Activated CD8-positive, alpha-beta memory T cell treated with anti-CD3 and anti-CD28 coated beads, Interleukin-2, amount 50 U/mL, for 48 hours (primary cell): ENCODE data around the gene OCIAD2.
"Not testable (repeated sequence)": the region's sequence is repeated elsewhere in the genome, so short reads cannot be mapped to it uniquely, and the experiment has no call there.

Experiments
- DNase-seq: peaks from one replicate; pipeline ENCODE4 v3.0.0-alpha.2; 2020

Gene OCIAD2

GRCh38 chr4:48905363-48906015 lies 1.1 kb downstream of the OCIAD2 start:
- no peak for DNase-seq

DNA sequence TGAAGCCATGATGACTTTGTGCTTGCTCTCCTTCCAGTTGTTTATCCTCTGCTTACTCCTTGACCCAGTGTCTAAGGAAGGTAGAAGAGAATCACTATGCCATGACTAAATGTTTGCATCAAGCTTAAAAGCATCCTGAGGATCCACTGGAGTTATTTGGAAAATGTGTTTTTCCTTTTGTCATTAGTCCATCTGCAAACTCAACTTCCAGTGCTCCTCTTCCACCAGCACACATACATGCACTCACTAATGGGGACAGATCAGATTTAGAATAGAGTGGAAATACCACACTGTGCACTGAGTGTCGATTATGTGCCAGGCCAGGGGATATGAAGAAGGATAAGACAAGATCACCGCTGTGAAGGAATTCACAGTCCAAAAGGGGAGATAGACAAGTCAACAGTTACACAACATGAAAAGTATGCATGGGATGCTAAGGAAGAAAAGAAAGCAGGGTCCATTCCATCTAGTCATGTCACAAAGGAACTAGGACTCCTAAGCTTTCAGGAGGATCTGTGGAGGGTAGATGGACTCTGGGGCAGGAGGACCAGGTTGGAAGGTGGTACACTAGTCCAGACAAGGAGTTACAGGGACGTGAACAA lies 1.9 kb downstream of the OCIAD2 start:
- DNase-seq = no peak

- no peak for DNase-seq
These were observed 2.5 kb downstream of the OCIAD2 start for GRCh38 chr4:48904101-48904500.

DNA sequence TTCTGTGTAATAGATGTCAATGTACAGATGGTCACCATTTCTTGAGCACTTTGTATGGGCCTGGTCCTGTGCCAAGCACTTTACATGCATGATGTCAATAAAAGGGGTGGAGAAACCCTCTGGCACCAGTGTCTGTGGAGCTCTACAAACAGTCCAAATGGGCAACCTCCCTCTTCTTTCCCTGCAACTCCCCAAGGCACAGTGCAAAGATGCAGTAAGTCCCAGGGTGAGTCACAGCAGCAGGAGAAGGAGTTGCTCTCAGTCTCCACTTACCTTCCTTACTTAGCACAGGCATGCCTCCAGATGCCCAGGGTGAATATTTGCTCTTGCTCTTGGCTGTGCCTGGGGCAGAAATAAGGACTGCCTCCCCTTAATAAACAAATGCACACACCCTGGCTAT lies 4.3 kb downstream of the OCIAD2 start:
- DNase-seq = no peak

DNA sequence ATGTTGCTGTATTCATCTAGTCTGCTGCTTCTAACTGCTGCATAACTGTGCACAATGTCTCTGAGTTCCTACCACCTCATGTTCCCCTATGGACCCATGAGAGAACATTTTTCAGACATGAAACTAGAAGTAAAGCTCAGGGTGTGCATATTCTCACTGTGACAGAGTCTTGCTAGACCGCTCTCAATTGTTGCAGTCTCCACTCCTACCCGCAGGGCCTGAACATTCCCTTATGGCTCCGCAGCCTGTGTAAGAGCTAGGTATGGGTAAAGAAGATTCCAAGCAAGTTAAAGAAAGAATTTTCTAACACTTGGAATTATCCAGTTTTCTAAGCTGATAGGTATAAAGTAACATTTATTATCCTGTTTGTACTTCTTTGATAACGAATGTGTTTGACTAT lies 5.4 kb downstream of the OCIAD2 start:
- no peak for DNase-seq

DNA sequence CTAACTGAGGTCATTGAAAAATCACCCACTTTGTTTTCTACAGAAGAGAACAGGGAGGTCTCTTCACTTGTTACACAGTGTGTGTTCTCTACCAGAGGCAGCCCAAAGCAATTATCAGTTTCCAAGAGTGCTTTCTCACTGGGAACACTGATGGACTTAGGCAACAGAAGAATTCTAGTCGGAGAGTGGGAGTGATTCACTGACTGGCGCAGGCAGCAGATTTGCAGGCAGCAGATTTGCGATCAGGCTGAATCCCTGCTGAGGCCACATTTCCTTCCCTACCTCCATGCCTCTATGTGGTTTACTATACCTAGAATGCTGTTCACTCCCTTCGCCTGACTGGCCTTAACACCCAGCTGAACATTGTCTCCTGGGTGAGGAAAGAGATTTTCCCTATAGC lies 6.6 kb downstream of the OCIAD2 start:
- DNase-seq = no peak

GRCh38 chr4:48899432-48899749 lies 7.2 kb downstream of the OCIAD2 start:
- DNase-seq = no peak

DNA sequence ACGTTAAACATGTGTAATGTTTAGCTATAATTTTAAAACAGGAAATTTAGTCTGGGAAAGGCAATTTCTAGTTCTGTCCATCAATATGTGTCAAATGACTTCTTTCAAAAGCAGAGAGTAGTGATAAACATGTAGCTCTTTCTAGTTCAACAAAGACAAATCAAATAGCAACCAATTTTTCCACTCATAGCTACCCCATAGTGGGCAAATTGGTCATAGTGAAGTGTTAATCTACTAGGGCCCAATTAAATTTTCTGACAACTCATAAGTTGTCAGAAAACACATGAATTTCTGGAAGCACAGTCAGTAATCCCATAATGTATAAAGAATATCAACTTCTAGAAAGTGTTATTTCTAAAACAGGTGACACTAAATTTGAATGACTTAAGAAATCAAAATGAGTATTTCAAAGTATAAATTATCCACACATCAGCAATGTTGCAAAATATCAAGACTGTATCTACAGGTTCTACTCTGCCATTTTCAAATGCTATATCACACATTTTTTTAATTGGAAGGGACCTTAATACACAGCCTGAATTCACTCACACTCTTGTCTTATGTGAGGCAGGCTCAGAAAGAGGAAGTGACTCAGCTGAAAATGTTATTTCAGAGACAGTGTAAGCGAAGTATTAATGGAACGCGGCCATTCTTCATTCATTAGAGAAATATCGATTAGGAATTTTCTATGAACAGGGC lies 7.7 kb downstream of the OCIAD2 start:
- DNase-seq = no peak

GRCh38 chr4:48896845-48897244 lies 9.7 kb downstream of the OCIAD2 start:
- DNase-seq = no peak

GRCh38 chr4:48891028-48891619 lies 15.4 kb downstream of the OCIAD2 start:
- no peak for DNase-seq

DNA sequence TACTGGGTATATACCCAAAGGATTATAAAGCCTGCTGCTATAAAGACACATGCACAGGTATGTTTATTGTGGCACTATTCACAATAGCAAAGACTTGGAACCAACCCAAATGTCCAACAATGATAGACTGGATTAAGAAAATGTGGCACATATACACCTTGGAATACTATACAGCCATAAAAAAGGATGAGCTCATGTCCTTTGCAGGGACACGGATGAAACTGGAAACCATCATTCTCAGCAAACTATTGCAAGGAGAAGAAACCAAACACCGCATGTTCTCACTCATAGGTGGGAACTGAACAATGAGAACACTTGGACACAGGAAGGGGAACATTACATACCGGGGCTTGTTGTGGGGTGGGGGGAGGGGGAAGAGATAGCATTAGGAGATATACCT lies 16.8 kb downstream of the OCIAD2 start:
- DNase-seq = not testable (repeated sequence)

GRCh38 chr4:48881646-48882045 lies 24.9 kb downstream of the OCIAD2 start:
- DNase-seq = not testable (repeated sequence)

- DNase-seq = no peak
These were observed 26.8 kb downstream of the OCIAD2 start for GRCh38 chr4:48879561-48880442.

DNA sequence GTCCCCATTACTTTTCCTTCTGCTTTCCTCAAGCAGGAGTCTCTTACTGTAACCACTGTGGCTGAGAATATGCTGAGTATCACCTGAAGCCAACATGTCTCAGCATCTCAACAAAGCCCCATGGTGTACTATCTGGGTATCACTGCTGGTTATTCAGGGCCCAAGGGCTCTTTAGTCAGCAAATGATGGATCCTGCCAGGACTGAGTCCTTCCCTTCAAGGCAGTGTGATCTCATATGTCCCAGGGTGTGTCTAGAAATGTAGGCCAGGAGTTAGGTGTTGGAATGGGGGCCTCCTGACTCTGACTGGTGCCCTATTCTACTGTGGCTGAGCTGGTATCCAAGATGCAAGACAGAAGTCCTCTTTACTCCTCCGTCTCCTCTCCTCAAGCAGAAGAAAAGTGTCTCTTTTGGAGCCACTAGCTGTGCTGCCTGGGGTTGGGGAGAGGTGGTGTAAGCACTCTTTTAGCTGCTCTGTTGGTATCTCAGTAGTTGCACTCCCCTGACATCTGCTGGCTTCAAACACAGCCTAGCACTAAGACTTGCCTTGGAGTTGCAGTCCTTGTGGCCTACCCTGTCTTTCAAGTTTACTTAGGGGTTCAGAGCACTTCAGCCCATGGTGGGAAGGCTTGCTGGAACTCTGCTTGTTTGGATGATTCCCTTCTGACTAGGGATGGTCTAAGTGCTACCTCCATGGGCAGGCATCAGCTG lies 28.6 kb downstream of the OCIAD2 start:
- DNase-seq = no peak

DNA sequence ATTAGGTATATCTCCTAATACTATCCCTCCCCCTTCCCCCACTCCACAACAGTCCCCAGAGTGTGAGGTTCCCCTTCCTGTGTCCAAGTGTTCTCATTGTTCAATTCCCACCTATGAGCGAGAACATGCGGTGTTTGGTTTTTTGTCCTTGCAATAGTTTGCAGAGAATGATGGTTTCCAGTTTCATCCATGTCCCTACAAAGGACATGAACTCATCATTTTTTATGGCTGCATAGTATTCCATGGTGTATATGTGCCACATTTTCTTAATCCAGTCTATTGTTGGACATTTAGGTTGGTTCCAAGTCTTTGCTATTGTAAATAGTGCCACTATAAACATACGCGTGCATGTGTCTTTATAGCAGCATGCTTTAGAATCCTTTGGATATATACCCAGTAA lies 41.9 kb downstream of the OCIAD2 start:
- DNase-seq = not testable (repeated sequence)

DNA sequence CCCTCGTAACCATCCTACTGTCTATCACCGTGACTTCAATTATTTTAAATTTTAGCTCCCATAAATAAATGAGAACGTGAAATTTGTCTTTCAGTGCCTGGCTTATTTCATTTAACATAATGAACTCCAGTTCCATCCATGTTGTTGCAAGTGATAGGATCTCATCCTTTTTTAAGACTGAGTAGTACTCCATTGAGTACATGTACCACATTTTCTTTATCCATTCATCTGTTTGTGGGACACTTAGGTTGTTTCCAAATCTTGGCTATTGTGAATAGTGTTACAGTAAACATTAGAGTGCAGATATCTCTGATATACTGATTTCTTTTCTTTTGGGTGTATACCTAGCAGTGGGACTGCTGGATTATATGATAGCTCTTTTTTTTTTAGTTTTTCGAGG lies 42.8 kb downstream of the OCIAD2 start:
- no peak for DNase-seq

DNA sequence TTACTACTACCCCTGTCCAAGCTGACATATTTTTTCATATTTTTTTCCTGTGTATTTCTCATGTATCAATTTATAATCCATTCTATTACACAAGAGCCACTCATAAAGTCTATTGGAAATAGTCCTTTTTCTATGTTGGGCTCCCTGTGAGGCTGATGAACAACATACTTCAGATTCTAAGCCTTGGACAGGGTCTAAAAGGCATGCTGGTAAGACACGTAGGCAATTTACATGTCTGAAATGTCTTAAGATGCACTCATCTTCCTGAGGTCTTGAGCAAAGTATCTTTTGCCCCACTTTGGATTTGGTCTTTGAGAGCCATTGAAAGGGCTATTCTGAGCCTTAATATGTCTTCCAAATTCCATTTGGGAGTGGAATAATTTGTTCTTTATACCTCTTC lies 43.9 kb downstream of the OCIAD2 start:
- DNase-seq = no peak

DNA sequence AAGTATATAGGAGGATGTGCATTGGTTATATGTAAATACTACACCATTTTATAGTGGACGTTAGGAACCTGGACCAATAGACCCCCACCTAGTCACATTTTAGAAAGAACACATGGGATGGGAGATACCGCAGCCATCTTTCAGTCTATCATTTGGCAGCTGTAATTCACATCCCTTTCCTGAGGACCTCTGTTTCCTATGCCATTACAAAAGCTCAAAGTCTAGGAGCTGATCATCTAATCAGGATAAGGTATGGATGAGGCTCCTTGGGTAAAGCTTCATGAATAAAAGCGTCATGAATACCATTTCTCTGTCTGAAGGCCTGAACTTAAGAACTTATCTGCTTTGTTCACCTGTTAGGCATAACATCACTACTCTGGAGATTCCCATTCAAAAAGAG lies 44.5 kb downstream of the OCIAD2 start:
- DNase-seq = no peak

- DNase-seq = no peak
These were observed 48.4 kb downstream of the OCIAD2 start for GRCh38 chr4:48858130-48858529.

GRCh38 chr4:48854982-48855381 lies 51.6 kb downstream of the OCIAD2 start:
- DNase-seq = no peak

DNA sequence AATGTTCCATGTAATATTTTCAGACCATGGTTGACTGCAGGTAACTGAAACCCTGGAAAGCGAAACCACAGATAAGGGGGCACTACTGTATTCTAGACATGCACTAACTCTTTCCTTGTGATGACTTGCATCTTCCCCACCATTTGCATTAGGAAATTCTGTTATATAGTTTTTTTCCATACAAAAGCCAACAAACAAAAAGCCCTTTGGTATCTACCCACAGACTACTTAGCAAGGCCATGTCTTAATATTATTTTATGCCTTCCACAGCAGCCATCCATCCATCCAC lies 52.2 kb downstream of the OCIAD2 start:
- no peak for DNase-seq

GRCh38 chr4:48853604-48854394 lies 52.8 kb downstream of the OCIAD2 start:
- no peak for DNase-seq
